WI38 (cell line): ENCODE results near the gene GSTT4.

Source experiments
- H3K4me3 ChIP-seq: 2 replicates; pipeline ENCODE4 v1.5.1; 2011; ENCODE audit warnings: low read depth, mild to moderate bottlenecking, control low read depth, low read length
- CTCF ChIP-seq: IDR thresholded peaks from 2 replicates; pipeline ENCODE4 v1.5.1; 2012; ENCODE audit warnings: low read depth, mild to moderate bottlenecking, control low read depth, low read length

The GSTT4 gene

GRCh38 chr22:24026056-24026455 lies 20.8 kb upstream of the GSTT4 start:
- TF ChIP-seq CTCF = no peak
- no peak overlapping the region for H3K4me3 ChIP-seq

- no peak for TF ChIP-seq CTCF
- no peak overlapping the region for H3K4me3 ChIP-seq
Observed at GRCh38 chr22:24025475-24025874, 20.2 kb upstream of the GSTT4 start.

GRCh38 chr22:24024354-24024753 lies 19.1 kb upstream of the GSTT4 start:
- no peak overlapping the region for H3K4me3 ChIP-seq
- TF ChIP-seq CTCF = no peak

- TF ChIP-seq CTCF = no peak
- H3K4me3 ChIP-seq = no peak overlapping the region
Observed at GRCh38 chr22:24023204-24023789, 18.0 kb upstream of the GSTT4 start.

- no peak for TF ChIP-seq CTCF
- no peak overlapping the region for H3K4me3 ChIP-seq
Observed at GRCh38 chr22:24021304-24021703, 16.1 kb upstream of the GSTT4 start.

- no peak overlapping the region for H3K4me3 ChIP-seq
- no peak for TF ChIP-seq CTCF
Observed at GRCh38 chr22:24016156-24016555, 10.9 kb upstream of the GSTT4 start.

GRCh38 chr22:24011735-24012068 lies 6.4 kb upstream of the GSTT4 start:
- peak overlapping the region; percentile 98 for H3K4me3 ChIP-seq
- no peak for TF ChIP-seq CTCF
